Measurements from ENCODE around the gene TRIM8.

The TRIM8 gene

DNA sequence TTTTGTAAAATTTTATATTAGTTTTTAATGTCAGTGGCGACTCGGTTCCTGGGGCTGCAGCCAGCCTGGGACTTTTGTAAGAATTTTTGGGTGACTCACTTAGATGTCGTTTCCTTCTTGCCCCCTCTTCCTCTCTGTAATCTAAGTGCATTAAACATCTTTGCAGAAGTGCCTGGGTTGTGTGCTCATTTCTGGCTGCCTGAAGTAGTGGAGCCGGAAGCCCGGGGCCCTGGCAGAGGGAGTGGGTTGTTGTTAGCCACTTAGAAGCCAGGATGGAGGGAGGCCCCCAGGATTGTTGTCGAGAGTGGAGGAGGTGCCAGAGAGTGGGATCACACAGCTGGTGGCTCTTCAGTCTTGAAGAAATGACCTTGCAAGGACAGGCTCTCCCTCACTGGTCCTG, 11.0 kb upstream of the TRIM8 start:
- peak; percentile 83 to 94 (median 92) for DNase-seq

DNA sequence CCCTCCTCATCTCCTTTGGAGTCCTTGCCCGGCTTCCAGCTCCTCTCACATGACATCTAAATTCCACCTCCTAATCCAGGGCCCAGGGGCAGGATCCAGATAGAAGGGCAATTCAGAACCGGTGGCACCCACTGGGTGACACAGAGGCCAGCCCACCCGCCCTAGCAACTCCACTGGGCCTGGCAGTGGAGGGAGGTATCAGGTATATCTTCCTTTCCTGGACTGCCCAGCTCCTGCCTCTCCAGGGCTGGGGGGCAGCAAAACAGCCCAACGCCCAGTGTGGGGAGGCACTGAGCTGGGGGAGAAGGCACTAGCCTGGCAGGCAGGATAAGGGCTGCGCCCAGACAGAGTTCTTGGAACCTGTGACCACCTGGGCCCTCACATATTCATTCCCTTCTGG, 10.4 kb upstream of the TRIM8 start:
- DNase-seq = no peak

DNA sequence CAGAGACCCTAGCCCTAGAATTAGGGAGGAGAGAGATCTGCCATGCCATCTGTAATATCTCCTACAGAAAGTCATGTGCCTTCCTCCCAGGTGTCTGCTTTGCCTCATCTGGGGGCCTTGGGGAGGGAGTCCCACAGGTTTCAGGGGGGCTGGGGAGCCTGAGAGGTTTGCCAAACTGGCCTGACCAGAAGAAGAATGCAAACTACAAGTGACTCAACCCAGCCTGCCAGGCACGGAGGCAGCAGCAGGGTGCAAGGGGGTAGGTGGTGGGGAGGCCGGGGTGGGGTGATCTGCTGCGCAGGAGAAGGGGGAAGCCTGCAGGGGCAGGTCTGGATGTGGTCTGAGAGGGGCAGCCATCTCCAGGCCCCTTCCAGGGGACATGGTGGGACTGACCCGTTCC, 9.6 kb upstream of the TRIM8 start:
- DNase-seq = no peak

DNA sequence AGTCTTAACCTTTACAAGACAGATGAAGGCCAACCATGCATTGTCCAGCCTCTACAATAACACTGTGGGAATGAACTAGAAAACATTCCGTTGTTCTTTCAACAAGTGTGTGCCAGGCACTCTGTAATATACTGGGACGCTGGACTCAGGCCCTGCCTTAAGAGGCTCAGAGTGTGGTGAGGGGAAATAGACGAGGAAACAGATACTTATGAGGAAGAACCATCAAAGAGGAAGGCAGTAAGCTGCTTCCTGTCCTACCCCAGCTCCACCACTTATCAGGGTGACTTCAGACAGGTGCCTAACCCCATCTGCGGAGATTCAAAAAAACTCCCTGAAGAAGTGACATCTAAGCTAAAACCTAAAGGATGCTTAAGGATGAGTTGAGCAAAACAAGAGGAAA, 8.9 kb upstream of the TRIM8 start:
- DNase-seq = peak; percentile 28 to 61 (median 50)

DNA sequence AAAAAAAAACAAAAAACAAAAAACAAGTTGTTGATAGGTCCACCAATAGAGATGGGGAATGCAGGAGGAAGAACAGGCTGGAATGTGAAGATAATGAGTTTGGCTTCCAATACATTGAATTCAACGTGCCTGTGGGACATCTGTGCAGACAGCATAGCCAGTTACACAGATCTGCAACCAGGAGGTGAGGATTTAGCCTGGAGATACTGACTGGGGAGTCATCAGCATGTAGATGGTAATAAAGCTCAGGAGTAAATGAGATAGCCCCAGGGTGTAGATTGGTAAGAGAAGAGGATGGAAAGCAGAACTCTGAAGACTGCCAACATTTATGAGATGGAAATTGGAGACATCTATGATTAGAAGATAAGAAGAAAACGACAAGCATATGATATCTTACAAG, 4.7 kb upstream of the TRIM8 start:
- no peak for DNase-seq

DNA sequence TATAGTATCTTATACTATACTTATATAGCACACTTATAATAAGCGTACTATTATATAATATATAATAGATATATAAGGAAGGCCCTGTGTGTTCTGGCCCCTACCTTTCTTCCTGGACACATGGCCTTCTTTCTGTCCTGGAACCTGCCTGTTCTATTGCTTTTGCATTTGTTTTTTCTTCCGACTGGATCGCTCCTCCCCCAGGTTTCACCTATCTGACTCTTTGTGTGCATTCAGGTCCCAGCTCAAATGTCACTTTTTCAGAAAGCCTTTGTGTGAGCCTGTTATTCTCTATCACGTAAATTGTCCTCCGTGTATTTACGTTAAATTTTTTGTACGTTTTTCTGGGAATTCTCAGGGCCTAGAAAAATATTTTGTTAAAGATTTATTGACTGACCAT, 2.9 kb upstream of the TRIM8 start:
- DNase-seq = no peak

- DNase-seq = peak; percentile 97 to 98 (median 98)
Measured at GRCh38 chr10:102641880-102642735, 2.2 kb upstream of the TRIM8 start.

DNA sequence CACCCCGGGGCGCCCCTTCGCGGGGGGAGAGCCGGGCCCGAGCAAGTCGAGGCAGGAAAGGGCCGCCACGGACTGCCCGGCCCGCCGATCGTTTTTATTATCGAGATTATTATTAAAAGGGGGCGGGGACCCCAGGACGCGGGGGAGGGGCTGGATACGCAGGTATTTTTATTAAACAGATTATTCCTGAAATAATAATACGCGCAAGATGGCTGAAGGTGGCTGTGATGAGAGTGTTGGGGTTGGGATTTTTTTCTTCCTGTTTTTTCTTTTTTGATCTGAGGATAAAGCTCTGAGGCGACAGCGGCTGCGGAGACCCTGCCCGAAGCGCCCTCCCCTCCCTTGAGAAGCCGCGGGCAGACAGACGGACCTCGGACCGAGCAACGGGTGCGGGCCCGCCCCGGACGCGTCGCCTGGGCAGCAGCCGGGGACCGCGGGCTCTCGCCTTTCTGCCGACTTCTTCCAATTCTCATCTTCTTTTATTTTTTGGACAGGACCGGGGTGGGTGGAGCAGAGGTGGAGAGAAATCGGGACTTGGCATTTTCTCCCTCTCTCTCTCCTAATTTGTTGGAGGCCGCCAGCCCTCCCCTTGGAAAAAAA, 1.4 kb upstream of the TRIM8 start:
- DNase-seq = peak; percentile 49 to 76 (median 63)

DNA sequence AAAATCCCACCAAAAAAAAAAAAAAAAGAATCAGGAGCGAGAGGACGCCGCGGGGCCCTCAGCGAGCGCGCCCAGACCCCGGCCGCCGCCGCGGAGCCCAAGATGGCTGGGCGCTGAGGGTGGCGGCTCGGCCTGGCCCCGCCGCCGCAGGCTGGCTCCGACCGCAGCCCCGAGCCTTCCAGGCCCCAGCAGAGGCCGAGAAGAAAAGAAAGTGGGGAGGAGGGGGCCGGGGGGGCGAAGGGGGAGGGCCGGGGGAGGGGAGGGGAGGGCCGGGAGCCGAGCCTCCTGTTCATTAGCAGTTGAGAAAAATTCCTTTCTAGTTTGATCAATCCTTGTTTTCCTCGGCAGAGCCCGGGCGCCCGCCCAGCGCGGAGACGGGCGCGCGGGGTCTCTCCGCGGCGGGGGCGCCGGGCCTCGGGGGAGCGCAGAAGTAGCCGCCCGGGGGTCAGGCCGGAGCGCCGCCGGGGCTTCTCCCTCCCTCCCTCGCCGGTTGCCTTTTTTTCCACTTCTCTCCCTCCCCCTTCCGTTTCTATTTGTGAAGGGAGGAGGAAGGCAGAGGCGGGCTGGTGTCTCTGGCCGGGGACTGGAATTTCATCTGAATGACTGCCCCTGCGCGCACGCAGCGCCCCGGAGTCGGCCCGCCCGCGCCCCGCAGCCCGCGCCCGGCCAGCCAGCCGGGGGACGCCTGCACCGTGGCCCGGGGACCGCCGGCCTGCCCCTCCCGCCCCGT, 778 bp upstream of the TRIM8 start:
- peak; percentile 73 to 92 (median 90) for DNase-seq

GRCh38 chr10:102644646-102645387, 538 bp downstream of the TRIM8 start:
- peak; percentile 43 to 76 (median 62) for DNase-seq

GRCh38 chr10:102645388-102645740, 1.1 kb downstream of the TRIM8 start:
- peak; percentile 91 to 93 (median 91) for DNase-seq

DNA sequence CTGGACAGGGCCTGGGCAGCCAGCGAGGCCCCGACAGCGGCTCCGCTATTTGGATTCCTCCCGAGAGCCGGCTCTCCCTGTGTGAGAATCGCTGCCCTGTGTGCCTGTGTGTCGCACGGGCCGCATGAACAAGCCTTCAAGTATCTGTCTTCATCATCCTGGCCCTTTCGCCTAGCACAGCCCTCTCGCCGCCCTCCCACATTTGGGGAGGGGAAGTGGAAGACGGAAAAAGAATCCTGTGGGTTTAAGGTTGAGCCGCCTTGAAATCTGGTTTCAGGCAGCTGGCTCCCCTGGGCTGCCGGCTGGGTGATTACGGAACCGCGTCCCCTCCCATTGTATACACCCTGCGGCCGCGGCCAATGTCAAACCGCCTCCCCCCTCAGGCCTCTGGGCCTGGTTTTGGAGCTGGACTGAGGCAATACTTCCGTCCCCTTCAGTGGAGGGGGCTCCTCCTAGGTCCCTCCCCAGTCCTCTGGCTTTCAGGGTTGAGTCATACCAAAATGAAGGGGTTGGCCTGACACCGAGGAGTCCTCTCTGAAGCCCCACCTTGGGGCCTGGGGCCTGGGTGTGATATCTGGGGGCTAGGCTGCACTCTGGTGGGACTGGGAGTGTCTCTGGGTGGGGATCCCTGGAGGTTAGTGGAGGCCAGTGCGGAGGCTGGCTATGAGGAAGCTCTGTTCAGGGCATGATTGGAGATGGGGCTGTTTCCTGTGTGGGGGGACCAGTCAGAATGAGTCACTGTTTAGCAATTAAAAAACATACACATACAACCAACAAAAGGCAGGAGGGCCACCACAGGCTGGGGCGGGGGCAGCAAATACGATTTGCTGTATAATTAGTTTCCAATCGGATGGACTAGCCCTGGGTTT, 1.7 kb downstream of the TRIM8 start:
- peak; percentile 94 to 98 (median 96) for DNase-seq

DNA sequence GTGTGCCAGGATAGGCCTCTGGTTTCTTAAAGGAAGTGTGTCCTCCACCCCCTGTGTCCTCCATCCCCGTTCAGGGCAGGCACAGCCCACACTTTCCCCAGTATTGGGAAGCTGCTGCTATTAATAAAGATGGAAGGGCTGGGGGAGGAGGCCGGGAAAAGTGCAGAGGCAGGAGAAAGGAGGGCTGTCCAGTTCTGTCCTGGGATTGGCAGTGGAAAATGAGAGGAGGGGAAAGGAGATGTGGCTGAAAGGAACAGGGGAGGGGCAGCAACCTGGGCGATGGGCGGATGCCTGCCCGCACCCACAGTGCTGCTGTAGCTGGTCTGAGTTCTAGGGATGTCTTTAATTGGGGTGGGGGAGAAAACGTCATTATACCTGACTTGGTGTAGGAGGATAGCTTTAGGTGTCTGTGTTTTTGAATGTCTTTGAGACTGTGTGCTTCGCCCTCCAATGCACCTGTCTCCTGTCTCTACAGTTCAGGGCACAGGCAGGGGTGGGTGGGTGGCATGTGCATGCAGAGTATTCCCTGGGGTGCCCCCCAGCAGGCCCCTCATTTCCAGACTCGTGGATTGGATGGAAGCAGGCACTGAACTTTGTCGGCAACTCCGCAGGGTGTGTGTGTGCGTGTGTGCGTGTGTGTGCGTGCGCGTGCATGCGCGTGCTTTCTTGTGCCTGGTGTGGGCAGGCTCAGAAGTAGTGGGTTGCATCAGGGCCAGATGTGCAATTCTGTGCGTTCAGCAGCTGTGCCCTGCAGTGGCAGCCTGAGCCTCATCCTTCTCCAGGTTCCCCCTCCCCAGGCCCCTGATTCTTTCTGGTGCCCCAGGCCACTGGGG, 2.5 kb downstream of the TRIM8 start:
- DNase-seq = peak; percentile 68 to 83 (median 76)

GRCh38 chr10:102647443-102648268, 3.4 kb downstream of the TRIM8 start:
- DNase-seq = no peak

- no peak for DNase-seq
Measured at GRCh38 chr10:102648269-102648888, 4.1 kb downstream of the TRIM8 start.

GRCh38 chr10:102648889-102649796, 4.9 kb downstream of the TRIM8 start:
- DNase-seq = peak in 1 of 4 experiments; percentile 37

GRCh38 chr10:102649797-102650654, 5.7 kb downstream of the TRIM8 start:
- DNase-seq = no peak

Measured in suppressor macrophage (primary cell).